D721Med (cell line): ENCODE results near the gene ZBTB1.

Experiments
- DNase-seq: peaks from one replicate; pipeline ENCODE4 v3.0.0; 2011; ENCODE audit warnings: low spot score; ENCODE audit not compliant: insufficient read length
- FAIRE-seq: peaks from 2 replicates; lab custom pipeline; 2011; peaks lifted over from hg19 to GRCh38; lab: Jason Lieb, UNC
- TF ChIP-seq, protein P1 (sequence below): IDR thresholded peaks from 2 replicates; pipeline ENCODE4 v1.5.1; 2012; ENCODE audit warnings: mild to moderate bottlenecking, control low read depth; ENCODE audit not compliant: insufficient read depth; ENCODE audit errors: missing control alignments

Gene ZBTB1

DNA sequence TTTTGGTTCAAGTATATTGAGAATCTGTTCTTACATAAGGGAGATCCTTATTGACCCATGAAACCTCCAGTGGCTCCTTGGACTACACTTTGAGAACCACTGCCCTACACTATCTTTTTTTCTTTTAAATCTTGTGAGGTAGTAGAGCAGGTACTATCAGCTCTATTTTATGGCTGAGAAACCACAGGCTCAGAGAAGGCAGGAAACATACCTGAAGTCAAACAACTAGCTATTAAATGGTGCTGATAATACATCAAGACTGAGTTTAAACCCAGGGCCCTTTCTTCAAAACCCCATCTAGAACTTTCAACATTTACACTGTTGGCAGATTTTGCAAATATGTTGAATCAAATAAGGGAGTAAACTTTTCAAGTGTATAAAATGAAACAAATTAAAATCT lies 7.8 kb upstream of the ZBTB1 start:
- TF ChIP-seq, protein P1, sequence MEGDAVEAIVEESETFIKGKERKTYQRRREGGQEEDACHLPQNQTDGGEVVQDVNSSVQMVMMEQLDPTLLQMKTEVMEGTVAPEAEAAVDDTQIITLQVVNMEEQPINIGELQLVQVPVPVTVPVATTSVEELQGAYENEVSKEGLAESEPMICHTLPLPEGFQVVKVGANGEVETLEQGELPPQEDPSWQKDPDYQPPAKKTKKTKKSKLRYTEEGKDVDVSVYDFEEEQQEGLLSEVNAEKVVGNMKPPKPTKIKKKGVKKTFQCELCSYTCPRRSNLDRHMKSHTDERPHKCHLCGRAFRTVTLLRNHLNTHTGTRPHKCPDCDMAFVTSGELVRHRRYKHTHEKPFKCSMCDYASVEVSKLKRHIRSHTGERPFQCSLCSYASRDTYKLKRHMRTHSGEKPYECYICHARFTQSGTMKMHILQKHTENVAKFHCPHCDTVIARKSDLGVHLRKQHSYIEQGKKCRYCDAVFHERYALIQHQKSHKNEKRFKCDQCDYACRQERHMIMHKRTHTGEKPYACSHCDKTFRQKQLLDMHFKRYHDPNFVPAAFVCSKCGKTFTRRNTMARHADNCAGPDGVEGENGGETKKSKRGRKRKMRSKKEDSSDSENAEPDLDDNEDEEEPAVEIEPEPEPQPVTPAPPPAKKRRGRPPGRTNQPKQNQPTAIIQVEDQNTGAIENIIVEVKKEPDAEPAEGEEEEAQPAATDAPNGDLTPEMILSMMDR, result no peak
- DNase-seq, result no peak
- no peak for FAIRE-seq

DNA sequence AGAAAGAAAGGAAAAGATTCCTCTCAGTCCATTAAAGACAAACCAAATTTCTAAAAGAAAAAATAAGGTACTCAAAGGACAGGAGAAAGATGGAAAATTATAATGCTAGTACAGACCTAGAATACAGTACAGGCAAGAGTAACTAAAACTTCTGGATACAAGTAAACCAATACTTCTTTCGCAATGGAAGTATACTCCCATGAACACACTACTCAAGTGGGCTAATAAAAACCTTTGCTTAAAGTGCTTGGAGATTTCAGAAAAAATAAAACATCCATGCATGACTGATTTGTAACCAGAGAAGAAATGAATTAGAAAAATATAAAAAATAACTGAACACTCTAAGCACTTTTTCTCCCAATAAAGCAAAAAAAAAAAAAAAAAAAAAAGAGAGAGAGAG lies 4.5 kb upstream of the ZBTB1 start:
- no peak for FAIRE-seq
- DNase-seq, result no peak
- TF ChIP-seq, protein P1, result no peak

DNA sequence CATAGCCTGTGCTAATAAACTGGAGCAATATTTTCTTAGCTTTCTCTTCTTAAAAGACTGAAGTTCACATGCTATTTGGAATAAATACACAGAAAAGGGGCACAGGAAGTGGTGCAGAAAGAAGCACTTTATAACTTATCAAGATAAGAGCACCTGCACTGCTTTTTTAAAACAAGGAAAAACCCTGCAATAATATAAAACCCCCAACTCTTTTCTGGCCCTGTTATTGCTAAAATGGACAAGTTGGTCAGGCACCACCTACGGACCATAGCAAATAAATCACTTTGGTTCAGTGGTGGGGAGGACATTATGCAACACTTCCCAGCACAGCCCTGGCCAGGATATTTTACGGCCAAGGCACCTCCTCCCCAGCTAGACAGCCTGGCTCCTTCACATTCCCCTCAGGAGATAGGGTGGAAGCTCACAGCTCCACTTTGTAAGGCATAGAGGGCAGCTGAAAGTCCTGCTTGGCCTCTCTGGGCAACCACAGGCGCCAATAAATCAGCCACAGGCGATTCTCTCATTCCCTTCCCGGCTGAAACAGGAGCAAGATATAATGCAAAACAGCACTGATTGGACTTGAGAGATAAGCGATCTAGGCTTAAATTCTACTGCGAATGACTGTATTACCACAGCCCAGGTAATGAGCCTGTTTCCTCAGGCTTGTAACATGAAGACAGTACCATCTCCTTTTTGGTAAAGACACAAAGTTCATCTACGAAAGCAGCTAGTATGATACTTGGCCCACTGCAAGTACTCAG lies 3.0 kb upstream of the ZBTB1 start:
- DNase-seq, result no peak
- FAIRE-seq, result no peak
- TF ChIP-seq, protein P1, result no peak

DNA sequence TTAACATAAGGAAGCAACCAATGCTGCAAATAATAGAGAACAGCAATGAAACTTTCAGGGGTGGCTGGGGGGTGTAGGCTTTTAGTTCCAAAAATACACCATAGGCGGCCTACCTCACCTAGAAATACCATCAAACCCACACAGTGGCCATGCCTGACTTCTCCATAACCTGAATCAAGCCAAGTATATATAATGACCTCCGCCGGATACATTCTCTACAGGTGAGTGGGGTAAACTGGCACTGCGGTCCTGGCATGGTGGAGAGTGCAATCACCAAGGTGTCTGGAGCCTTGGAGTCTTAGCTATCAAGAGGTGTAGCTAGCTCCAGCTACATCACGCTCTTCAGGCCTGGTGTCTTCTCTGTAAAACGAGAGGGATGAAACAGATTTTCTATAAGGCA lies 2.1 kb upstream of the ZBTB1 start:
- TF ChIP-seq, protein P1, result no peak
- DNase-seq (no peak), FAIRE-seq (no peak)

DNA sequence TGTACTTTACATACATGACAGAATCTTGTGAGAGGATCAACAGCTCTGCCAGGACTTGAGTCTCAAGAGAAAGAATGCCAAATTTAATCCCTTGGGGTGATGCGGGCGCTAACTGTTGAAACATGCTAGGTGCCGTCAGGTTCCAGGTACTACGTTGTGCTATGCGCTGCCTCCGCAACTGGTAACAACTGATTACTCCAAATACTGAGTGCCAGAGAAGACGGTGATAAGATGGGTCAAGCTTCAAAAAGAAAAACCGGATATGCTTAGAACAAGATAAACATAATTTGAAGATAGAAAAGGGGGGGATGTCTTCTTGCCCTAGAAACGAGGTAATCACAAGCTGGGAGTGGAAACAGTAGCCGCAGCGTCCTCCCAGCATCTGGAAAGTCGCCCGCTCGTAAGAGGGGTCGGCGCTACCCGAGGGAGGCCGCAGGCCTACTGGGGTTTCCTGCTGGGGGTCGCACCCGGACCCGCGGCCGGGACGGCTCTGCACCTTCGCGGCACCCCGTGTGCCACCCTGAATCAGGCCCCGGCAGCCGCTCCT lies 1.6 kb upstream of the ZBTB1 start:
- FAIRE-seq (no peak), DNase-seq (no peak)
- TF ChIP-seq, protein P1, result no peak

DNA sequence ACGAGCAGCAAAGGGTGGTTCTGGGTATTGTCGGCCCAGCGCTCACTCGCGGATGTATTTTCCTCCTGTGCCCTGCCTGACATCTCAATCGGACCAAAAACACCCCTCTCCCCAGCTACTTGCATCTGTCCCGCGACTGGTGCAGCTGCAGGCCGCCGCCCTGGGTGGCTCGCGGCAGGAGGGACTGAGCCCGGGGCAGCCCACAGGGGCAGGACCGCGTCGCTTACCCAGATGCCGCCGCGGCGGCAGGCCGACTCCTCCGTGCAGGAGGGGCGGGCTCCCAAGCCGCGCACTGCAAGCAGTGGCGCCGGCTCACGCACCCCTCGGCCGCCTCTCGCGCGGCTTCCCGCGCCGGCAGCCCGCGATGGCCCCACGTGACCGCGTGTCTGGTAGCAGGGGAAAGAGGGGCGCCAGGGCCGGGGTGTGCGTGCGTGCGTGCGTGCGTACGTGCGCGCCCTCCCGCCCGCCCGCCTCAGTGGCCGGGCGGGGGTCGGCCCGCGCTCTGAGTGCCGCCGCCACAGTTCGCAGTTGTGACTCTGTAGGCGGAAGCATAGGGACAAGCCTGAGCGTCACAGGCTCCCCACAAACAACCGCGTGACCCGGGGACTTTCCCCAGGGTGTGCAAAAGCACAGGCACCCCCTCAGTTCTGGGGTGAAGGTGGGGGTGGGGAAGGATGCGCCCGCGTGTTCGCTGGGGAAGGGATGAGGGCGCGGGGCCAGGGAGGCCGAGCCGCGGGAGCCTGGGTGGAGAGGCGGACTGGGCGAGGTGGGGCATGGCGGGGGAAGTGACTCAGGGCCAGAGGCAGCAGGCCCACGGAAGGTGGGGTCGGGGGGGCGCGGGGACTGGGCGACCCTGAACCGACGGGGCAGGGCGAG lies 898 bp upstream of the ZBTB1 start, which contains the start of gene ZBTB25:
Gene ZBTB25 (minus strand): TSS at position 405 of the 876 bp plus-strand sequence. CDS start 13,305 bp downstream, outside the sequence.
- DNase-seq (peak; percentile 33), FAIRE-seq (no peak)
- TF ChIP-seq, protein P1, result no peak
